NB4 (cell line): ENCODE measurements around the gene NENF.
A peak's percentile ranks its signal among the peaks of the same experiment; 100 is the strongest.

Experiments used
- DNase-seq: peaks from one replicate; pipeline ENCODE4 v3.0.0; 2010; ENCODE audit warnings: low read depth
- H3K4me3 ChIP-seq: one replicate; pipeline ENCODE4 v1.5.1; 2011; ENCODE audit warnings: mild to moderate bottlenecking, low read depth, low read length, moderate library complexity
- MYC ChIP-seq: IDR thresholded peaks from 2 replicates; pipeline ENCODE4 v1.6.1; 2011; ENCODE audit warnings: low read depth, low read length
- POLR2A ChIP-seq: IDR thresholded peaks from 2 replicates; pipeline ENCODE4 v1.6.1; 2011; ENCODE audit warnings: mild to moderate bottlenecking; ENCODE audit not compliant: insufficient read length; ENCODE audit errors: extremely low read depth
- TF ChIP-seq, protein P1 (sequence below): IDR thresholded peaks from 2 replicates; pipeline ENCODE4 v1.6.1; 2011; ENCODE audit warnings: low read depth, low read length
- TF ChIP-seq, protein P2 (sequence below): IDR thresholded peaks from one replicate; pipeline ENCODE4 v1.5.1; 2012; ENCODE audit warnings: low read depth, low read length

Gene NENF

GRCh38 chr1:212489284-212489859 lies 56.7 kb downstream of the NENF start:
- TF ChIP-seq, protein P1, sequence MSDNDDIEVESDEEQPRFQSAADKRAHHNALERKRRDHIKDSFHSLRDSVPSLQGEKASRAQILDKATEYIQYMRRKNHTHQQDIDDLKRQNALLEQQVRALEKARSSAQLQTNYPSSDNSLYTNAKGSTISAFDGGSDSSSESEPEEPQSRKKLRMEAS = no peak
- TF ChIP-seq MYC (no peak), POLR2A (no peak)
- no peak overlapping the region for H3K4me3 ChIP-seq
- no peak for DNase-seq

DNA sequence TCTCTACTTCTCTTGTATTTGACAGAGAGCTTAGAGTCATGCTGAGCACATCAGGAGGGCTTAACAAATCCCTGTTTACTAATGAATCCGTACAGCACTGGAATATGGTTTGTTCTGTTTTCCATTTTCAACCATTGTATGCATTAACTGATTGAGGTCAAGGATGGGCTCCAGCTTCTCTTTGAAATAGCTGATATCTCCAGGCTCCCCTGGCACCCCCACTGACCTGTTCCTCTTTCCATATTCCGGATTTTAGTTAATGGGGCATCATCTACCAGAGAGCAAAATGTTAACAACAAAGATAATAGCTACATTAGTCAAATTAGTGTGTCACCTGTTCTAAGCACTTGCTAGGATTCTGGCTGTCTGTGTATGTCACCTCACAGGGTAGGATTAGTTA lies 57.6 kb downstream of the NENF start:
- DNase-seq = no peak

DNA sequence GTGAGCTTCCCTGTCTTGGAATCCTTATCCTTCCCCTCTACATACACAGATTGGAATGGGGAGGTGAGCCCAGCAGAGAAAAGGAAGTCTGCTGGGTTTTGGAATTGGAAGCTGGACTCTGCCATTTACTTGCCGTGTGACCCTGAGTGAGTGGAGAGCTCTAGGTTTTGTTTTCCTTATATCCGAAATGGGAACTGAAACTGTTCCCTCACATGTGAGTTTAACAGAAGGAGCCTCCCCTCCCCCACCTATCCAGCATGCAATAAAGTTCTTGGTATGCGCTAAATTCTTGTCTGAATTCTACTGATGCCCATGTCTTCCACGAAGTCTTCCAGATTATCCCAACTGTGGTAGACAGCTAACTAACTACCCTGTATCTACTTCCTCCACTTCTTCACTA lies 58.7 kb downstream of the NENF start:
- TF ChIP-seq, protein P2, sequence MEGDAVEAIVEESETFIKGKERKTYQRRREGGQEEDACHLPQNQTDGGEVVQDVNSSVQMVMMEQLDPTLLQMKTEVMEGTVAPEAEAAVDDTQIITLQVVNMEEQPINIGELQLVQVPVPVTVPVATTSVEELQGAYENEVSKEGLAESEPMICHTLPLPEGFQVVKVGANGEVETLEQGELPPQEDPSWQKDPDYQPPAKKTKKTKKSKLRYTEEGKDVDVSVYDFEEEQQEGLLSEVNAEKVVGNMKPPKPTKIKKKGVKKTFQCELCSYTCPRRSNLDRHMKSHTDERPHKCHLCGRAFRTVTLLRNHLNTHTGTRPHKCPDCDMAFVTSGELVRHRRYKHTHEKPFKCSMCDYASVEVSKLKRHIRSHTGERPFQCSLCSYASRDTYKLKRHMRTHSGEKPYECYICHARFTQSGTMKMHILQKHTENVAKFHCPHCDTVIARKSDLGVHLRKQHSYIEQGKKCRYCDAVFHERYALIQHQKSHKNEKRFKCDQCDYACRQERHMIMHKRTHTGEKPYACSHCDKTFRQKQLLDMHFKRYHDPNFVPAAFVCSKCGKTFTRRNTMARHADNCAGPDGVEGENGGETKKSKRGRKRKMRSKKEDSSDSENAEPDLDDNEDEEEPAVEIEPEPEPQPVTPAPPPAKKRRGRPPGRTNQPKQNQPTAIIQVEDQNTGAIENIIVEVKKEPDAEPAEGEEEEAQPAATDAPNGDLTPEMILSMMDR = no peak
- TF ChIP-seq, protein P1 = no peak
- no peak for TF ChIP-seq POLR2A
- no peak for TF ChIP-seq MYC
- no peak overlapping the region for H3K4me3 ChIP-seq
- DNase-seq = peak; percentile 21

More for the DNA sequence above, 57.6 kb downstream of the NENF start:
- H3K4me3 ChIP-seq = no peak overlapping the region
- TF ChIP-seq, protein P2 = no peak
- TF ChIP-seq MYC (no peak), POLR2A (no peak)
- TF ChIP-seq, protein P1 = no peak
